CD4-positive, alpha-beta T cell treated with Interleukin-6 for 4 hours (primary cell): ENCODE measurements around the gene CADM1.

Source experiments
- DNase-seq: peaks from one replicate; pipeline ENCODE4 v3.0.0-alpha.2; 2020; ENCODE audit warnings: mixed read lengths

The CADM1 gene

GRCh38 chr11:115168686-115169085, 335.5 kb downstream of the CADM1 start:
- no peak for DNase-seq

DNA sequence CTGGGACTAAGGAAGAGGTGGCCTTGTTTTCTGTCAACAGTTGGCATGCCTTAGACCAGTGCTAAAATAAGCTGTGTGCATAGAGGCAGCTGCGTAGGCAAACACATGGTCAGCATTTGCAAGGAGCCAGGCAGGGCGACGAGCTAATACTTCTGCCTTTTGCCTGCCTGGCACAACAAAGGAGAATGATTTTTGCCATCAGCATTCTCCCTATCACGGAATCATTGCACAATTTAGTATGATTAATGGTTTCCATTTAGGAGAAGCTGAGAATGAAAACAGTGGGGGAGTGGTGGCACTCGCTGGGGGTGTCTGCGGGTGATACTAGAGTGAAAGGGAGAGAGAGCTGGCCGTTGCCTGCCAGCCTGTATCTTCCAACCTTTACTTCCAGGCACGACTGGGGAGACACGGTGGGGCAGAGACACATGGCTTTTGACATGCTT, 336.0 kb downstream of the CADM1 start:
- DNase-seq = no peak

- DNase-seq = no peak
Measured at GRCh38 chr11:115167456-115167855, 336.8 kb downstream of the CADM1 start.

DNA sequence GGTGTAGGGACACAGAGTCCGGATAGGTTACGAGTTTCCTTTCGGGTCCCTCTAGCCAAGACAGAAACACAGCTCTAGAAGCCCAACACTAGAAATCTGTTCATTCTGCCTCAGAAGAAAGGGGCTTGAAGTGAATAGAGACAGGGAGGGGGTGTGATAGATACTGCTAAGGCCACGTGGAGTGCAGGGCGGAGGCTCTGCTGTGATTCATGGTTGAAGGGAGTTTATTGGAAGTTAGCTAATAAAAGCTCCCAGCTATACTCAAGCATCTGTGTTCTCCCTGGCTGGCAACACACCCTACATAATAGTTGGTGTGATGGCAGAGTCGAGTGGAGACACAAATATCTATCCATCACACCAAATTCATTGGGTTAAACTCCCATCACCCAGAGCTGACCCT, 337.4 kb downstream of the CADM1 start:
- no peak for DNase-seq

DNA sequence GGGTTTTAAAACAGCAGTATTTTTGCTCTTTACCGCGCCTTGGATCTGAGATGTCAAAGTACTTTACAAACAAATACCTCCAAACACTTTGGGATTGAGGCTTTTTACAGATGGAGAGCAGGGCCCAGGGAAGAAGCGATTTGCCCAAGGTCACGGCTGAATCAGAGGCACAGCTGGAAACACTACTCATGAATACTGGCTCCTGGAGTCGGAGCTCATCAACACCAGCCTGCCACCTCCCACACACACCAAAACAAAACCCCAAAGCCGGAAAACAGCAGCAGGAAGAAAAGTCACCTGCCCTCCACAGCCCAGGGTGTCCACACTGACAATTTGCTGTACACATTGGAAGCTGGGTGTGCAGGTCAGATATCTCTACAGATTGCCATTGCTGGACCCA, 339.4 kb downstream of the CADM1 start:
- no peak for DNase-seq

DNA sequence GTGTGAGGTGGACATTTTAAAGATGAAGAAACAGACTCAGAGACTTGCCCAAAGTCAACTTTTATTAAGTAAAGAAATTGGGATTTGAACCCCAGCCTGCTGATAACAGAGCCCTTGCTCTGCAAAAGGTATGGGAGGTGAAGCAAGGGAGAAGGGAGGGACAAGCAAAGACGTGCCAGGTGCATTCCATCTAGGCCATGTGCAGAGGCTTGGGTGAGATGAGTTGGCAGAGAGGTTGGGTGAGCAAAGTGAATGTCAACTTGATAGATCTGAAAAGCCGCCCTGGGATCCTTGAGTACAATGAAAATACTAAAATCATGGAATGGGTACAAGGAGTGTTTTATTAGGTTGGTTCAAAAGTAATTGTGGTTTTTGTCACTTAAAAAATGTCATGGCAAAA, 341.3 kb downstream of the CADM1 start:
- DNase-seq = no peak

- no peak for DNase-seq
Measured at GRCh38 chr11:115161876-115162275, 342.3 kb downstream of the CADM1 start.

GRCh38 chr11:115159207-115159606, 345.0 kb downstream of the CADM1 start:
- DNase-seq = no peak

DNA sequence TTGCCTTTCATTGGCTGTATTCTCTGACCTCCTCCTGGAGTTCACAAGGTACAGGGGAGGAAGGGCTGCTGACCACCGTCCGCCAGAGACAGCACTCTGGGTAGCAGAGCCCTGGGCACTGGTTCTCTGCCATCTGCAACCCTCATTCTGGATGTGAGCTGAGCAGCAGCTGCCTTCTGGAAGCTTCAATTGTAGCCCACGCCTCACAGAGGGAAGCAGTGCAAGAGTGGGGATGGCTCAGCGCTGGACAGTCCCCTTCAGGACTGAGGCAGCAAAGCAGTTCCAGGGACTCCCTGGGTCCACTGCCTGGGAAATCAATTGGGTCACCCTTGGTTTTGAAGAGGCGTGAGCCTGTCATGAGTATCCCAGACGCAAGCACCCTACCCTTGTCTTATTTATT, 346.2 kb downstream of the CADM1 start:
- DNase-seq = no peak

DNA sequence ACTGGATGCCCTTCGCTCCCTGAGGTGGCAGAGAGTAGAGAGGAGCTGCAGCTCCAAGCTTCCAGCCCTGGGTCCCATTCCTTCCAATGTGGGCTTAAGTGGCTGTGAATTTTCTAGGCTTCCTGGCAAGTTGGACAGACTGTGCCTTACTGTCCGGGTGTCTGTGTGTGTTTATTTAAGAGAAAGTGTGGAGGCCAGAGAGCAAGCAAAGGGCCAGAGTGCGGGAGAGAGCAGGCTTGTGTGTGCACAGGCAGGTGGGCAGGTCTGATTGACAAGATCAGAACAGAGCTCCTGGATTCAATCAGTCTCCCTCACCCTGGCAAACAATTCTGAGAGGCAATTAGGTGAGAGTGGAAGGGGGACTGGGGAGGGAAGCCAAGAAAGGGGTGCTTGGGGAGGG, 347.0 kb downstream of the CADM1 start:
- no peak for DNase-seq

- no peak for DNase-seq
Measured at GRCh38 chr11:115155978-115156377, 348.2 kb downstream of the CADM1 start.

DNA sequence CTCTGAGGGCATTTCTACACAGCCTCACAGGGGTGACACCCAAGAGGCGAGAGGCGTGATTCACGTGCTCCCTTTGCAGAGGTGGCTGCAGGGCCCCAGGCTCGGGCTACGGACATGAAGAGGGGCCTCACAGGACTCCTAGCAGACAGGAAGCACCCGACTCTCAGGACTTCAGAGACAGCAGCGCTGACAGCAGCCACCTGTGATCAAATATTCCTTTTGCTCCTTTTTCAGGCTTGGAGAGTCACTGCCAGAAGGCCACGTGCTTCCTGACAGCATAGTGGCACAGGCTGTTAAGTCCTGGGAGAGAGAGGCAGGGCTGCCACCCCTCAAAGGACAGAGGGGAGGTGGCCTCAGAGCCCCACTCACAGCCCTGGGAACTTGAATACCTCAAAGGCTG, 348.9 kb downstream of the CADM1 start:
- DNase-seq = no peak

DNA sequence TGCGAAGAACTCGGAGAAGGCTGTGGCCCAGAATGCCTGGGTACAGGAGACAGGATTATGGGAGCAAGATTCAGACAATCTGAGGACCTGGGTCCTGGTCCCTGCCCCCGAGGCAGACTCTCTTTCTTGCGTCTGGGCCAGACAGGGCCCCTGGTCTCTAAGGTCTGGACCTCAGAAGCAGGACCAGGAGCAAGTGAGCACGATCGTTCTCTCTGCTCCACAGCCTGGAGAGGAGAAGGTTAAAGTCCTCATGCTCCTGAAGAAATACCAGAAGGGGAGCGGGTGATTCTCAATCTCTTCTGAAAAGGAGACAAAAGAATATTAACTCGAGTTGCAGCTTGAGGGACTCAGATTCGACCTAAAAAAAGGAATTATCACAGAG, 349.9 kb downstream of the CADM1 start:
- DNase-seq = no peak

DNA sequence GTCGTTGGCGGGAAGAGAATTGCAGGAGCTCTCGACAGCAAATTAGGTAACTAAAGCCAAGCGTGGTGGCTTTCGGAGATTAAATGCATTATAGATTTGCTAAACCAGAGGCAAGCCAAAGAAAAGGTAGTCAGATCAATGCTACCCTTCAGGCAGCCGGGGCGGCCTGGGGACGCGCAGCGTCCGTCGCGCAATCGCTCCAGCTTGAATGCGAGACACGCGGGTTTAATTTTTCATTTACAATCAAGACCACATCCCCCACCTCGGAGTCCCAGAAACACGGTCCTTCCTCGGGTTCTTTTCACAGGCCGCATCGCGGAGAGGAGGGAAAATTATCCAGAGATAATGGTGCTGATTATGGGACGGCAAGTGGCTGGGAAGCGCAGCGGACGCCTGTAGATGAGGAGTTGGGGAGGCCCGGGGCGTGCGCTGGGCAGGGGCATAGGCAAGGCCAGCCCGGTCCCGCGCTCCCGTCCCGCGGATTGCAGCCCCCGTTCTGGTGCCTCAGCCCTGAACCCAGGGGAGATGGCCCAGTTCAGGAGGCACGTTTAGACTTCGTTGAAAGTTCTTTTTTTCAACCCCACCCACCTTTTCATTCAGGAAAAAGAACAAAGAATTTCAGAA, 350.4 kb downstream of the CADM1 start:
- no peak for DNase-seq

DNA sequence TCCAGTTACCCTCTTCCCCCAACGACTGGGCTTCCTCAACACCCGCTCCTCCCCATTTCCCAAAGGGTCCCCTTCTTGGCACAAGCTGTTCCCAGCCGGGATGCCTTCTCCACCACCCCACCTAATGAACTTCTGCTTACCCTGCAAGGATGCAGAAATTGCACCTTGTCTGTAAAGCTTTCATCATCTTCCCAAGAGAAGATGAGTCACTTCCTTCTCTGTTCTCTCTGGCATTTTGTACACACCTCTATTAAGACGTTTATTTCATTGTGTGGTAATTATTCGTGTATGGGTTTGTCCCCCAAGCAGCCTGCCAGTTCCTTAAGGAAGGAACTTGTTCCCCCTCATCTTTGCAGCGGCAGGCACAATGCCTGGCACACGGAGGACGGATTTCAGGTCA, 351.1 kb downstream of the CADM1 start:
- no peak for DNase-seq

DNA sequence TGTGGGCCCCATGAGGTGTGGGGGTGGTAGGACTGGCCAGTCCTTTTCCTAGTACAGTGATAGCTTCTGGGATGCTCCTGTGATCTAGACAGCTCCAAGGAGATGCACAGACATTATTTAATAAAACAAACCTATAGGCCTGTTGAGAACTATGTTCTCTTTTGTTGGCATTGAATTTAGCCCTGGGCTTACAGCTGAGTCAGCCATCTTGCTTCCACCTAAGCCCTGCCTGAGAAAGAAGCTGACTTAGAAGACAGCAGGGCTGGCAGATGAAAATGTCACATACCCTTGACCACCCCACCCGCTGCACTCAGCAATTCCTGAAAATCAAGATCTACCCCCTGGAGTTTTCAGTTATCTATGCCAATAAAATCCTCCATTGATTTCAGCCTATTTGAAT, 353.2 kb downstream of the CADM1 start:
- no peak for DNase-seq

- DNase-seq = no peak
Measured at GRCh38 chr11:115148691-115149090, 355.5 kb downstream of the CADM1 start.

GRCh38 chr11:115148101-115148500, 356.1 kb downstream of the CADM1 start:
- DNase-seq = no peak

DNA sequence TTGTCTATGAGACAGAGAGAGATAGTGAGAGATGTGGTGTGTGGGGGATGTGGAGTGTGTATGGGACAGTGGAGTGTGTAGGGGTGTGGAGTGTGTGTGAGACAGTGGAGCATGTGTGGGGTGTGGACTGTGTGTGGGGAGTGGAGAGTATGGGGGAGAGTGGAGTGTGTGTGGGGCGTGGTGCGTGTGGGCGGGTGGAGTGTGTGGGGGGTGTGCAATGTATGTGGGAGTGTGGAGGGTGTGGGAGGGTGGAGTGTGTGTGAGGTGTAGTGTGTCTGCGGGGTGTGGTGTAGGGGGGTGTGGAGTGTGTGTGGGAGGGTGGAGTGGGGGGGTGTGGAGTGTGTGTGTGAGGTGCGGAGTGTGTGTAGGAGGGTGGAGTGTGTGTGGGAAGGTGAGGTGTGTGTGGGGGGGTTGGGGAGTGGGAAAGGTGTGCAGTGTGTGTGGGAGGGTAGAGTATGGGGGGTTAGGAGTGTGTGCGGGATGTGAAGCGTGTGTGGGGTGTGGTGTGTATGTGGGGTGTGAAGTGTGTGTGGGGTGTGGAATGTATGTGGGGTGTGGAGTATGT, 356.9 kb downstream of the CADM1 start:
- no peak for DNase-seq

GRCh38 chr11:115146425-115146824, 357.8 kb downstream of the CADM1 start:
- DNase-seq = no peak

GRCh38 chr11:115145324-115145723, 358.9 kb downstream of the CADM1 start:
- no peak for DNase-seq

GRCh38 chr11:115144914-115145313, 359.3 kb downstream of the CADM1 start:
- DNase-seq = no peak

DNA sequence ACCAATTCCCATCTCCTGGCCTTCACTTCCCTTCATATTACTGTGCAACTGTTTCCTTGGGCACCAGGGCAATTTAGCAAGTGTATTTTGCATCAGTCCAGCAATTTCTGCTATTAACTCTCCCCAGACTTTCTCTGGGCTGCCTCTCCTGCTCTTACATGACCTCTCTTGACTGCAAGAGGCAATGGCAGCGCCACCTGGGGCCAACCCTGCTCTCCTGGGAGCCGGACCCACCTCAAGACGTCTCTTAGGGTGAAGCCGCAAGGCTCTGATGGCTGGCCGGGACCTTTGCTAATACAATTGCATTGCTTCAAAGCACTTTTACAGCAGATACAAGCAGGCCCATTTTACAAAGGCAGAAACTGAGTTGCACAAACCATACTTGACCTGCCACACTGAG, 360.2 kb downstream of the CADM1 start:
- DNase-seq = no peak

DNA sequence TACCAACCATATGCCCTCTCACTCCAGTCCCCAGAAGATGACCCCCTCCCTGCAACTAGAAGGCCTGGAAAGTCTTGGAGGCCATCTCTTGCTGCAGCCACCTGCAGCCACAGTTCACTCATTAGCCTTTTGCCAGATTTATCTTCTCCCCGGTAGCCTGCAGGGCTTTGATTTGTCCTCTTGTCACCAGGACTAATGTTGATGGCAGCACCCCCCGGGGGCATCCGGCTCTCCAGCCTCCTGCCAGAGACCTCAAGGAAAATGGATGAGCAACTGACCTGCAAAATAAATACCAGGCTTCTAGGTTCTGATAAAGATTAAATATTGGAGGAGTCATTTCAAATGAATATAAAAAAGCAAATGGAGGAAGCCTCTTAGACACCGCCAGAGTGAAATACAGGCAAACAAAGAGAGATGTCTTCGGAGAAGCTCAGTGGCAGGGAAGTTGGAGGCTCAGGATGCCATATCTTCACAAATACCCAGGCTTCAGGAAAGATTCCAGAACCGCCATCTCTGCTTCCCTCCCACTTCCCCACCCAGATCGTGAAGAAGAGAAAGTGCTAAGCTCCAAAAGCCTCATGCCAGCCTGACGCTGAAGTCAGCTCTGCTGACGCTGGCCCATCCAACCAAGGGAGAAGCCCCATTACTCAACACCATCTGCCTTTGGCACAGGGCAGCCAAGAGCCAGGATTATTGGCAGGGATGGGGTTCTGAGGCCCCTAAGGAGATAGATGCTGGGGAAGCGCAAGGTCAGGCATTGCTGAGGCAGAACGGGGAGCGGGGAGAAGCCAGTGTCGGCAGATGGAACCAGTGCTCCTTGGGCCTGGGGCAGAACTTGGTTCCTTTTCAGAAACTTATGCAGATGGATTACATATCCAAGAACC, 362.7 kb downstream of the CADM1 start:
- no peak for DNase-seq
